ENCODE measurements around the gene MPHOSPH9. TPM values are rescaled to one million over a fixed set of nuclear protein-coding genes. Genes with fewer than 3 reads are reported as not detected.
A peak's percentile ranks its signal among the peaks of the same experiment; 100 is the strongest.

Gene MPHOSPH9
- total and polyA plus RNA-seq, 4 donors: 4.9 to 51.0 (median 32.7) TPM

DNA sequence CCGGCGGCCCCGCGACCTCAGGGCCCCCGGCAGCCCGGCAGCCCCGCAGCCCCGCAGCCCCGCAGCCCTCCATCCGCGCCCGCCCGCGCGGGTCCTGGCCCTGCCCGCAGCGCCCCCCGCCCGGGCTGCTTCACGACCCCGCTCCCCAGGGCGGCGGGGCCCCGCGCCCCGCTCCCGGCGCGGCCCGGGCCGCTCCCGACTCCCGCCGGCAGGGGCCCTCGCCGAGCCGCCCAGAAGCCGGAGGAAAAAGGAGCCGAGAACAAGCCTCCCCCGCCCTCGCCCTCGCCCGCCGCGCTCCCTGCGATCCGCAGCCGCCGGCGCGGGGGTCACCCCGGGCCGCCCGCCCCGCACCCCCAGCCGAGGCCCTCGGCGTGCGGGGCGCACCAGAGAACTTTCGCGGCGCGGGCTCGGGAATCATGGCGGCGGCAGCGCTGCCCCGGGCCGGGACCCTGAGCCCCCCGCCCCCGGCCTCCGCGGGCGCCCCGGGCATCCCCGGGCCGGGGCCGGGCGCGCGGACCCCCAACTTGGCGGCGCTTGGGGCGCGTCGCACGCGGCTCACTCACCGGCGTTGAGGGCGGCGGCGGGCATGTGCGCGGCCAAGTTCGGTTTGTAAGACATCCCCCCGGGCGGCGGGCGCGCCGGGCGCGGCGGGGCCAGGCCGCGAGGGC, 38.2 kb upstream of the MPHOSPH9 start:
- peak; percentile 72 for DNase-seq (ENCODE audit: low spot score)
- Histone ChIP-seq H3K36me3 (ENCODE audit: control insufficient read depth in 4 of 4, insufficient read depth in 3 of 4, low read depth in 1 of 4, low read length in 3 of 4) (no peaks in the 10 kb centered on the region), H3K27me3 (ENCODE audit: control insufficient read depth in 4 of 4, insufficient read depth in 4 of 4, low read length in 3 of 4) (no peaks in the 10 kb centered on the region), H3K27ac (ENCODE audit: low read depth in 1 of 2, low read length in 2 of 2) (no peak overlapping the region), H3K4me3 (ENCODE audit: low read depth in 1 of 3, low read length in 3 of 3) (peak overlapping the region; percentile 23 to 96 (median 63)), H3K9me3 (ENCODE audit: control insufficient read depth in 4 of 4, low read length in 3 of 4) (no peaks in the 10 kb centered on the region), H3K9ac (ENCODE audit: low read depth in 1 of 2, low read length in 2 of 2) (no peak overlapping the region), H3K4me1 (ENCODE audit: control insufficient read depth in 4 of 4, insufficient read depth in 4 of 4, low read length in 3 of 4) (peaks cover 7 to 26% (median 12%) of the 10 kb centered on the region in 4 donors)
- WGBS: under 1% methylated on average over 108 of the region's 108 CpGs
- TF ChIP-seq, protein P1, sequence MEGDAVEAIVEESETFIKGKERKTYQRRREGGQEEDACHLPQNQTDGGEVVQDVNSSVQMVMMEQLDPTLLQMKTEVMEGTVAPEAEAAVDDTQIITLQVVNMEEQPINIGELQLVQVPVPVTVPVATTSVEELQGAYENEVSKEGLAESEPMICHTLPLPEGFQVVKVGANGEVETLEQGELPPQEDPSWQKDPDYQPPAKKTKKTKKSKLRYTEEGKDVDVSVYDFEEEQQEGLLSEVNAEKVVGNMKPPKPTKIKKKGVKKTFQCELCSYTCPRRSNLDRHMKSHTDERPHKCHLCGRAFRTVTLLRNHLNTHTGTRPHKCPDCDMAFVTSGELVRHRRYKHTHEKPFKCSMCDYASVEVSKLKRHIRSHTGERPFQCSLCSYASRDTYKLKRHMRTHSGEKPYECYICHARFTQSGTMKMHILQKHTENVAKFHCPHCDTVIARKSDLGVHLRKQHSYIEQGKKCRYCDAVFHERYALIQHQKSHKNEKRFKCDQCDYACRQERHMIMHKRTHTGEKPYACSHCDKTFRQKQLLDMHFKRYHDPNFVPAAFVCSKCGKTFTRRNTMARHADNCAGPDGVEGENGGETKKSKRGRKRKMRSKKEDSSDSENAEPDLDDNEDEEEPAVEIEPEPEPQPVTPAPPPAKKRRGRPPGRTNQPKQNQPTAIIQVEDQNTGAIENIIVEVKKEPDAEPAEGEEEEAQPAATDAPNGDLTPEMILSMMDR (IDR thresholded peaks at IDR 0.05; ENCODE audit: low read depth, low read length, missing input control): peak; percentile 67
- peak; percentile 38 to 64 for TF ChIP-seq RAD21 (IDR thresholded peaks at IDR 0.05)
- no peak for TF ChIP-seq TAF1 (conservative IDR thresholded peaks at IDR 0.05)
- TF ChIP-seq, protein P2, sequence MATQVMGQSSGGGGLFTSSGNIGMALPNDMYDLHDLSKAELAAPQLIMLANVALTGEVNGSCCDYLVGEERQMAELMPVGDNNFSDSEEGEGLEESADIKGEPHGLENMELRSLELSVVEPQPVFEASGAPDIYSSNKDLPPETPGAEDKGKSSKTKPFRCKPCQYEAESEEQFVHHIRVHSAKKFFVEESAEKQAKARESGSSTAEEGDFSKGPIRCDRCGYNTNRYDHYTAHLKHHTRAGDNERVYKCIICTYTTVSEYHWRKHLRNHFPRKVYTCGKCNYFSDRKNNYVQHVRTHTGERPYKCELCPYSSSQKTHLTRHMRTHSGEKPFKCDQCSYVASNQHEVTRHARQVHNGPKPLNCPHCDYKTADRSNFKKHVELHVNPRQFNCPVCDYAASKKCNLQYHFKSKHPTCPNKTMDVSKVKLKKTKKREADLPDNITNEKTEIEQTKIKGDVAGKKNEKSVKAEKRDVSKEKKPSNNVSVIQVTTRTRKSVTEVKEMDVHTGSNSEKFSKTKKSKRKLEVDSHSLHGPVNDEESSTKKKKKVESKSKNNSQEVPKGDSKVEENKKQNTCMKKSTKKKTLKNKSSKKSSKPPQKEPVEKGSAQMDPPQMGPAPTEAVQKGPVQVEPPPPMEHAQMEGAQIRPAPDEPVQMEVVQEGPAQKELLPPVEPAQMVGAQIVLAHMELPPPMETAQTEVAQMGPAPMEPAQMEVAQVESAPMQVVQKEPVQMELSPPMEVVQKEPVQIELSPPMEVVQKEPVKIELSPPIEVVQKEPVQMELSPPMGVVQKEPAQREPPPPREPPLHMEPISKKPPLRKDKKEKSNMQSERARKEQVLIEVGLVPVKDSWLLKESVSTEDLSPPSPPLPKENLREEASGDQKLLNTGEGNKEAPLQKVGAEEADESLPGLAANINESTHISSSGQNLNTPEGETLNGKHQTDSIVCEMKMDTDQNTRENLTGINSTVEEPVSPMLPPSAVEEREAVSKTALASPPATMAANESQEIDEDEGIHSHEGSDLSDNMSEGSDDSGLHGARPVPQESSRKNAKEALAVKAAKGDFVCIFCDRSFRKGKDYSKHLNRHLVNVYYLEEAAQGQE (IDR thresholded peaks at IDR 0.05): no peak

DNA sequence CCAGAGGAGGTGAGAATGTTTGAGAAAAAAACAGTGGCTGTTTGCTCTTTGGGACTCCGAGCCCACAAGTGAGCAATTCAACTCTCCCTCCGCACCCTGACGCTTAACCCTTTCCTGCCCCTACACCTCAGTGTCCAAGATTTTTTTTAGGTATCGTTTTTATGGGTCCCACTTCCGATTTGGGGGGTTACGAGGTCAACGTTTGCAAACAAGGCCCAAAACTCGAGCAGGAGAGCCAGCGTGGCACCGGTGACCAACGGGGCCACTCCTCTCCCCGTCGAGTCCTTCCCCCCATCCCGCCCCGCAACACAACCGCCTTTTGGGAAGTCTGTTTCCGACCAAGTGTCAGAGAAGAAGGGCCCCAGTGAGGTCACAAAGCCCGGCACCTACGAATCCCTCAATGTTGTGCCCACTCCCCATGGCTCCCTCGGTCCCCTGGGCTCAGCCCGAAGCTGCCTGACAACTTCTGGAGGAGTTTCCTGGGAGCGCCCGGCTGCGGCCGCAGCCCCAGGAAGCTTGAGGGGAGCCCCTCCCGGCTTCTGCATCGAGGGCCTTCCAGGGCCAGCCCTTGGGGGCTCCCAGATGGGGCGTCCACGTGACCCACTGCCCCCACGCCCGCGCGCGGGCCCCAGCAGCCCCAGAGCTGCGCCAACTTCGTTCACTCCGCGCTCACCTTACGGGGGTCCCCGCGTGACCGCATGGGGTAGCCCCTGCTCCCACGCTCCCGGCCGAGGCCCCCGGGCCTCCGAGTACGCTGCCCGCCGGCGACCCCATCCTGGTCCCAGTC, 37.5 kb upstream of the MPHOSPH9 start:
- H3K9me3 ChIP-seq (ENCODE audit: control insufficient read depth in 4 of 4, low read length in 3 of 4): no peaks in the 10 kb centered on the region
- no peak for DNase-seq (ENCODE audit: low spot score)
- H3K27me3 ChIP-seq (ENCODE audit: control insufficient read depth in 4 of 4, insufficient read depth in 4 of 4, low read length in 3 of 4): no peaks in the 10 kb centered on the region
- peak overlapping the region; percentile 49 to 96 (median 63) for H3K4me3 ChIP-seq (ENCODE audit: low read depth in 1 of 3, low read length in 3 of 3)
- under 1% methylated on average over 51 of the region's 51 CpGs for WGBS
- peaks cover 7 to 26% (median 12%) of the 10 kb centered on the region in 4 donors for H3K4me1 ChIP-seq (ENCODE audit: control insufficient read depth in 4 of 4, insufficient read depth in 4 of 4, low read length in 3 of 4)
- H3K36me3 ChIP-seq (ENCODE audit: control insufficient read depth in 4 of 4, insufficient read depth in 3 of 4, low read depth in 1 of 4, low read length in 3 of 4): peaks cover 0 to 3% (median 0%) of the 10 kb centered on the region in 4 donors
- peak overlapping the region in 1 of 2 donors; percentile 53 for H3K9ac ChIP-seq (ENCODE audit: low read depth in 1 of 2, low read length in 2 of 2)
- peak overlapping the region; percentile 47 to 48 for H3K27ac ChIP-seq (ENCODE audit: low read depth in 1 of 2, low read length in 2 of 2)
- TF ChIP-seq HNF4G (IDR thresholded peaks at IDR 0.05) (no peak), YY1 (IDR thresholded peaks at IDR 0.05) (no peak), NR2F2 (IDR thresholded peaks at IDR 0.05) (no peak), SP1 (IDR thresholded peaks at IDR 0.05) (no peak), RAD21 (IDR thresholded peaks at IDR 0.05) (no peak)
- TF ChIP-seq, protein P3, sequence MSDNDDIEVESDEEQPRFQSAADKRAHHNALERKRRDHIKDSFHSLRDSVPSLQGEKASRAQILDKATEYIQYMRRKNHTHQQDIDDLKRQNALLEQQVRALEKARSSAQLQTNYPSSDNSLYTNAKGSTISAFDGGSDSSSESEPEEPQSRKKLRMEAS (IDR thresholded peaks at IDR 0.05): no peak

DNA sequence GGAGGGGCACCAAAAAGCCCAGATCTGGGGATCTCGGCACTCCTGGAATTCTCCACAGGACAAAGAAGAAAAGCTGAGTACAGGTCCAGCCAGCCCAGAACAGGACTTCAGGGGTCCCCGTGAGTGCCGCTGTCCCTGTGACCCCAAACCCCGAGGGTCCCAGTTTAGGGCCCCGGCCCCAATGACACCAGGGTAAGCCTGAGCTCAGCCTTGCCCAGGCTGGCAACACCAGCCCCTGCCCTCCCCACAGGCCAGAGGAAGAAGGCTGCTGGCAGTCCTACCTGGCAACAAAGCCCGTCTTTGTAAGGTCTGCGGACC, 36.9 kb upstream of the MPHOSPH9 start:
- H3K36me3 ChIP-seq (ENCODE audit: control insufficient read depth in 4 of 4, insufficient read depth in 3 of 4, low read depth in 1 of 4, low read length in 3 of 4): peaks cover 0 to 3% (median 0%) of the 10 kb centered on the region in 4 donors
- peak overlapping the region in 2 of 3 donors; percentile 63 to 96 for H3K4me3 ChIP-seq (ENCODE audit: low read depth in 1 of 3, low read length in 3 of 3)
- no peaks in the 10 kb centered on the region for H3K9me3 ChIP-seq (ENCODE audit: control insufficient read depth in 4 of 4, low read length in 3 of 4)
- DNase-seq (ENCODE audit: low spot score): no peak
- H3K27me3 ChIP-seq (ENCODE audit: control insufficient read depth in 4 of 4, insufficient read depth in 4 of 4, low read length in 3 of 4): no peaks in the 10 kb centered on the region
- peak overlapping the region in 1 of 2 donors; percentile 53 for H3K9ac ChIP-seq (ENCODE audit: low read depth in 1 of 2, low read length in 2 of 2)
- H3K27ac ChIP-seq (ENCODE audit: low read depth in 1 of 2, low read length in 2 of 2): peak overlapping the region; percentile 47 to 48
- 19% methylated on average over 7 of the region's 7 CpGs for WGBS
- H3K4me1 ChIP-seq (ENCODE audit: control insufficient read depth in 4 of 4, insufficient read depth in 4 of 4, low read length in 3 of 4): peaks cover 7 to 26% (median 12%) of the 10 kb centered on the region in 4 donors
- no peak for TF ChIP-seq YY1 (IDR thresholded peaks at IDR 0.05)
- no peak for TF ChIP-seq NR2F2 (IDR thresholded peaks at IDR 0.05)
- TF ChIP-seq, protein P3 (IDR thresholded peaks at IDR 0.05): no peak

Measured in liver (tissue), 9 donors.